Activated naive CD8-positive, alpha-beta T cell treated with anti-CD3 and anti-CD28 coated beads, Interleukin-2, amount 50 U/mL, for 24 hours (primary cell): ENCODE results near the gene NLRP1.

ENCODE experiments used
- ATAC-seq: fragments of 150-1000 bp; cut with Tn5 transposase; one replicate; pipeline ENCODE4 v1.10.0; 2021
- DNase-seq: peaks from one replicate; pipeline ENCODE4 v3.0.0; 2021
- H3K27ac Mint-ChIP-seq: one replicate; pipeline ENCODE4 v1.8.0; 2021; ENCODE audit warnings: mild to moderate bottlenecking, mixed read lengths
- H3K27me3 Mint-ChIP-seq: one replicate; pipeline ENCODE4 v1.8.0; 2021; ENCODE audit warnings: mixed read lengths
- H3K36me3 Mint-ChIP-seq: one replicate; pipeline ENCODE4 v1.8.0; 2021; ENCODE audit warnings: low read depth, mixed read lengths
- H3K4me1 Mint-ChIP-seq: one replicate; pipeline ENCODE4 v1.8.0; 2021; ENCODE audit warnings: mixed read lengths
- H3K4me3 Mint-ChIP-seq: one replicate; pipeline ENCODE4 v1.8.0; 2021; ENCODE audit warnings: mild to moderate bottlenecking, moderate library complexity, mixed read lengths
- H3K9me3 Mint-ChIP-seq: one replicate; pipeline ENCODE4 v1.8.0; 2021; ENCODE audit warnings: mixed read lengths

Gene NLRP1

GRCh38 chr17:5527601-5528250 lies 56.6 kb downstream of the NLRP1 start:
- ATAC-seq = no peak
- no peak for DNase-seq
- peaks cover 17% of the 10 kb centered on the region for H3K36me3 Mint-ChIP-seq
- H3K4me1 Mint-ChIP-seq = peaks cover 19% of the 10 kb centered on the region
- no peaks in the 10 kb centered on the region for H3K9me3 Mint-ChIP-seq
- no peaks in the 10 kb centered on the region for H3K27me3 Mint-ChIP-seq
- no peak overlapping the region for H3K4me3 Mint-ChIP-seq
- peak overlapping the region; percentile 92 for H3K27ac Mint-ChIP-seq

- no peaks in the 10 kb centered on the region for H3K9me3 Mint-ChIP-seq
- DNase-seq (peak; percentile 77), ATAC-seq (peak; percentile 98)
- H3K4me1 Mint-ChIP-seq = peaks cover 19% of the 10 kb centered on the region
- peak overlapping the region; percentile 11 for H3K4me3 Mint-ChIP-seq
- peak overlapping the region; percentile 92 for H3K27ac Mint-ChIP-seq
- peaks cover 14% of the 10 kb centered on the region for H3K36me3 Mint-ChIP-seq
- no peaks in the 10 kb centered on the region for H3K27me3 Mint-ChIP-seq
These were observed 57.3 kb downstream of the NLRP1 start for GRCh38 chr17:5526821-5527598.

- H3K36me3 Mint-ChIP-seq = peaks cover 13% of the 10 kb centered on the region
- no peak for ATAC-seq
- H3K4me1 Mint-ChIP-seq = peaks cover 19% of the 10 kb centered on the region
- H3K9me3 Mint-ChIP-seq = no peaks in the 10 kb centered on the region
- no peaks in the 10 kb centered on the region for H3K27me3 Mint-ChIP-seq
- H3K4me3 Mint-ChIP-seq = no peak overlapping the region
- DNase-seq = no peak
- no peak overlapping the region for H3K27ac Mint-ChIP-seq
These were observed 61.1 kb downstream of the NLRP1 start for GRCh38 chr17:5523249-5523648.

- peaks cover 20% of the 10 kb centered on the region for H3K36me3 Mint-ChIP-seq
- ATAC-seq (no peak), DNase-seq (no peak)
- H3K27me3 Mint-ChIP-seq = no peaks in the 10 kb centered on the region
- H3K9me3 Mint-ChIP-seq = no peaks in the 10 kb centered on the region
- H3K27ac Mint-ChIP-seq = no peak overlapping the region
- no peak overlapping the region for H3K4me3 Mint-ChIP-seq
- peaks cover 17% of the 10 kb centered on the region for H3K4me1 Mint-ChIP-seq
These were observed 61.8 kb downstream of the NLRP1 start for GRCh38 chr17:5522476-5522875.

- Mint-ChIP-seq H3K36me3 (peaks cover 37% of the 10 kb centered on the region), H3K4me3 (no peak overlapping the region), H3K27ac (no peak overlapping the region), H3K9me3 (no peaks in the 10 kb centered on the region), H3K4me1 (peaks cover 26% of the 10 kb centered on the region), H3K27me3 (no peaks in the 10 kb centered on the region)
- no peak for DNase-seq
- ATAC-seq = no peak
These were observed 68.1 kb downstream of the NLRP1 start for GRCh38 chr17:5516060-5516792.

- DNase-seq (no peak), ATAC-seq (no peak)
- Mint-ChIP-seq H3K36me3 (peaks cover 41% of the 10 kb centered on the region), H3K27me3 (no peaks in the 10 kb centered on the region), H3K4me1 (peaks cover 26% of the 10 kb centered on the region), H3K27ac (no peak overlapping the region), H3K9me3 (no peaks in the 10 kb centered on the region), H3K4me3 (no peak overlapping the region)
These were observed 69.3 kb downstream of the NLRP1 start for GRCh38 chr17:5514976-5515375.

GRCh38 chr17:5513628-5514027 lies 70.7 kb downstream of the NLRP1 start:
- DNase-seq = no peak
- ATAC-seq = peak; percentile 69
- Mint-ChIP-seq H3K4me1 (peaks cover 26% of the 10 kb centered on the region), H3K36me3 (peaks cover 41% of the 10 kb centered on the region), H3K27ac (peak overlapping the region; percentile 41), H3K27me3 (no peaks in the 10 kb centered on the region), H3K9me3 (no peaks in the 10 kb centered on the region), H3K4me3 (no peak overlapping the region)

- Mint-ChIP-seq H3K36me3 (peaks cover 32% of the 10 kb centered on the region), H3K4me1 (peaks cover 26% of the 10 kb centered on the region), H3K27ac (no peak overlapping the region), H3K9me3 (no peaks in the 10 kb centered on the region), H3K4me3 (no peak overlapping the region), H3K27me3 (no peaks in the 10 kb centered on the region)
- DNase-seq (no peak), ATAC-seq (no peak)
These were observed 72.7 kb downstream of the NLRP1 start for GRCh38 chr17:5511401-5512225.

GRCh38 chr17:5510771-5511170 lies 73.5 kb downstream of the NLRP1 start:
- Mint-ChIP-seq H3K36me3 (peaks cover 31% of the 10 kb centered on the region), H3K4me1 (peaks cover 26% of the 10 kb centered on the region), H3K4me3 (no peak overlapping the region), H3K27ac (no peak overlapping the region), H3K27me3 (no peaks in the 10 kb centered on the region), H3K9me3 (no peaks in the 10 kb centered on the region)
- ATAC-seq (no peak), DNase-seq (no peak)

GRCh38 chr17:5509482-5509881 lies 74.8 kb downstream of the NLRP1 start:
- H3K27ac Mint-ChIP-seq = no peak overlapping the region
- peaks cover 21% of the 10 kb centered on the region for H3K36me3 Mint-ChIP-seq
- H3K4me3 Mint-ChIP-seq = no peak overlapping the region
- no peaks in the 10 kb centered on the region for H3K27me3 Mint-ChIP-seq
- no peaks in the 10 kb centered on the region for H3K9me3 Mint-ChIP-seq
- DNase-seq (no peak), ATAC-seq (no peak)
- peaks cover 26% of the 10 kb centered on the region for H3K4me1 Mint-ChIP-seq

- Mint-ChIP-seq H3K9me3 (no peaks in the 10 kb centered on the region), H3K4me3 (no peak overlapping the region), H3K27me3 (no peaks in the 10 kb centered on the region), H3K4me1 (peaks cover 21% of the 10 kb centered on the region), H3K36me3 (peaks cover 17% of the 10 kb centered on the region), H3K27ac (no peak overlapping the region)
- DNase-seq (no peak), ATAC-seq (no peak)
These were observed 75.5 kb downstream of the NLRP1 start for GRCh38 chr17:5508810-5509209.

- no peaks in the 10 kb centered on the region for H3K9me3 Mint-ChIP-seq
- H3K4me1 Mint-ChIP-seq = peaks cover 3% of the 10 kb centered on the region
- ATAC-seq (no peak), DNase-seq (no peak)
- H3K27ac Mint-ChIP-seq = no peak overlapping the region
- H3K36me3 Mint-ChIP-seq = peaks cover 4% of the 10 kb centered on the region
- H3K4me3 Mint-ChIP-seq = no peak overlapping the region
- H3K27me3 Mint-ChIP-seq = no peaks in the 10 kb centered on the region
These were observed 78.0 kb downstream of the NLRP1 start for GRCh38 chr17:5506307-5506706.

GRCh38 chr17:5502552-5502951 lies 81.8 kb downstream of the NLRP1 start:
- Mint-ChIP-seq H3K9me3 (no peaks in the 10 kb centered on the region), H3K36me3 (no peaks in the 10 kb centered on the region), H3K4me1 (peaks cover 21% of the 10 kb centered on the region), H3K27ac (no peak overlapping the region), H3K27me3 (no peaks in the 10 kb centered on the region), H3K4me3 (no peak overlapping the region)
- no peak for ATAC-seq
- no peak for DNase-seq

GRCh38 chr17:5501685-5502084 lies 82.6 kb downstream of the NLRP1 start:
- H3K36me3 Mint-ChIP-seq = no peaks in the 10 kb centered on the region
- H3K4me3 Mint-ChIP-seq = peak overlapping the region; percentile 85
- DNase-seq (no peak), ATAC-seq (no peak)
- no peaks in the 10 kb centered on the region for H3K9me3 Mint-ChIP-seq
- peaks cover 21% of the 10 kb centered on the region for H3K4me1 Mint-ChIP-seq
- no peak overlapping the region for H3K27ac Mint-ChIP-seq
- no peaks in the 10 kb centered on the region for H3K27me3 Mint-ChIP-seq
